CD4-positive, alpha-beta T cell treated with Interleukin-2 at 100 ng/mL for 4 hours (primary cell): ENCODE measurements around the gene GRIP2.
A peak's percentile ranks its signal among the peaks of the same experiment; 100 is the strongest.

Source experiments
- DNase-seq: peaks from one replicate; pipeline ENCODE4 v3.0.0-alpha.2; 2020; ENCODE audit warnings: low spot score

GRIP2 gene

GRCh38 chr3:14561051-14561960 is 21.2 kb upstream of the GRIP2 start:
- no peak for DNase-seq

GRCh38 chr3:14560110-14560509 is 20.0 kb upstream of the GRIP2 start:
- no peak for DNase-seq

- DNase-seq = no peak
These were observed 17.9 kb upstream of the GRIP2 start for GRCh38 chr3:14558029-14558428.

- DNase-seq = no peak
These were observed 15.7 kb upstream of the GRIP2 start for GRCh38 chr3:14555835-14556234.

- DNase-seq = no peak
These were observed 14.6 kb upstream of the GRIP2 start for GRCh38 chr3:14554715-14555114.

- DNase-seq = no peak
These were observed 13.7 kb upstream of the GRIP2 start for GRCh38 chr3:14553871-14554270.

GRCh38 chr3:14552717-14553116 is 12.6 kb upstream of the GRIP2 start:
- DNase-seq = no peak

- no peak for DNase-seq
These were observed 12.0 kb upstream of the GRIP2 start for GRCh38 chr3:14552041-14552648.

- no peak for DNase-seq
These were observed 10.8 kb upstream of the GRIP2 start for GRCh38 chr3:14550651-14551611.

GRCh38 chr3:14550181-14550580 is 10.0 kb upstream of the GRIP2 start:
- no peak for DNase-seq

GRCh38 chr3:14549256-14549919 is 9.2 kb upstream of the GRIP2 start:
- DNase-seq = no peak

GRCh38 chr3:14548321-14548729 is 8.2 kb upstream of the GRIP2 start:
- DNase-seq = peak; percentile 24

- no peak for DNase-seq
These were observed 7.6 kb upstream of the GRIP2 start for GRCh38 chr3:14547693-14548092.

GRCh38 chr3:14546041-14546440 is 5.9 kb upstream of the GRIP2 start:
- no peak for DNase-seq

GRCh38 chr3:14545251-14545635 is 5.1 kb upstream of the GRIP2 start:
- DNase-seq = no peak

- DNase-seq = no peak
These were observed 4.4 kb upstream of the GRIP2 start for GRCh38 chr3:14544282-14545250.

- DNase-seq = no peak
These were observed 3.3 kb upstream of the GRIP2 start for GRCh38 chr3:14543446-14543845.

- no peak for DNase-seq
These were observed 2.5 kb upstream of the GRIP2 start for GRCh38 chr3:14542656-14543055.

- no peak for DNase-seq
These were observed 1.5 kb upstream of the GRIP2 start for GRCh38 chr3:14541646-14542045.

GRCh38 chr3:14540821-14541385 is 761 bp upstream of the GRIP2 start:
- no peak for DNase-seq
